Gastrocnemius medialis (tissue), 4 donors: ENCODE results near the gene DBN1. TPM values are rescaled to one million over a fixed set of nuclear protein-coding genes. Genes with fewer than 3 reads are reported as not detected.
"Not testable (repeated sequence)": the region's sequence is repeated elsewhere in the genome, so short reads cannot be mapped to it uniquely, and the experiment has no call there.

Source experiments
- ATAC-seq, 2 donors: fragments of 150-250 bp; one replicate each; pipeline ENCODE4 v1.9.1; 2016
- DNase-seq, 2 donors: peaks; one replicate each; pipeline ENCODE4 v3.0.0-alpha.2; 2019
- H3K27ac ChIP-seq, 4 donors: fragments of 200-600 bp; sonication (generic); 1 replicate in 1 of 4; 2 replicates in 3 of 4; pipeline ENCODE4 v1.5.1; 2016 to 2018; ENCODE audit warnings: mild to moderate bottlenecking in 2 of 4, moderate library complexity in 1 of 4
- H3K27me3 ChIP-seq, 3 donors: fragments of 200-600 bp; sonication (generic) in 2 of 3; 1 replicate in 1 of 3; 2 replicates in 2 of 3; pipeline versions ENCODE4 v1.5.1 to v1.6.0; 2016 to 2019; ENCODE audit warnings: mild to moderate bottlenecking in 1 of 3, moderate library complexity in 1 of 3
- H3K36me3 ChIP-seq, 2 donors: fragments of 200-600 bp; sonication (generic) in 1 of 2; one replicate each; pipeline ENCODE4 v1.5.1; 2017 to 2018
- H3K4me1 ChIP-seq, 2 donors: fragments of 200-600 bp; sonication (generic) in 1 of 2; one replicate each; pipeline ENCODE4 v1.5.1; 2016 to 2017; ENCODE audit warnings: mild to moderate bottlenecking in 2 of 2
- H3K4me3 ChIP-seq, 4 donors: fragments of 200-600 bp; sonication (generic) in 3 of 4; 1 replicate in 1 of 4; 2 replicates in 3 of 4; pipeline ENCODE4 v1.5.1; 2016 to 2019; ENCODE audit warnings: mild to moderate bottlenecking in 2 of 4
- H3K9me3 ChIP-seq, 3 donors: fragments of 200-600 bp; sonication (generic) in 2 of 3; 1 replicate in 1 of 3; 2 replicates in 2 of 3; pipeline ENCODE4 v1.5.1; 2016 to 2019
- POLR2A ChIP-seq, 2 donors: fragments of 450-650 bp; IDR thresholded peaks; one replicate each; pipeline ENCODE4 v1.6.1; 2017; ENCODE audit warnings: antibody characterized with exemption in 2 of 2, mild to moderate bottlenecking in 2 of 2, moderate library complexity in 2 of 2
- in situ Hi-C, 4 donors: fragments of 200-750 bp; cut with MboI; loops; one replicate each; pipeline versions ENCODE4 v1.15.0 to v1.8.0; 2017; ENCODE audit warnings: low sequenced_read_pairs in 4 of 4
- intact Hi-C: fragments of 100-400 bp; cut with DNase I; formaldehyde crosslinking; loops from one replicate; pipeline ENCODE4 v1.15.1; 2023; ENCODE audit warnings: low total_unique reads
- total RNA-seq, 4 donors: library from RNA; depleted of rRNA; stranded (reverse); fragments of >200 nt; gene quantifications; one replicate each; pipeline versions ENCODE4 v1.1.0 to v1.2.3, GENCODE V29; 2016
- TF ChIP-seq, protein P1 (sequence below), 5 experiments: fragments of 450-650 bp in 3 of 5; fragments of 200-600 bp in 2 of 5; sonication (generic) in 2 of 5; IDR thresholded peaks in 4 of 5; conservative IDR thresholded peaks in 1 of 5; 1 replicate in 4 of 5; 2 replicates in 1 of 5; pipeline ENCODE4 v1.5.1; 2016 to 2019; ENCODE audit warnings: antibody characterized with exemption in 5 of 5, mild to moderate bottlenecking in 3 of 5, moderate library complexity in 3 of 5

The DBN1 gene
- total RNA-seq, 4 donors from 2014 or later, result 16.3 to 27.5 (median 23.2) TPM

- H3K4me1 ChIP-seq, result peaks cover 39 to 47% of the 10 kb centered on the region in 2 donors
- no peaks in the 10 kb centered on the region for H3K9me3 ChIP-seq
- H3K27ac ChIP-seq, result peak overlapping the region in 1 of 4 donors; percentile 98
Observed at GRCh38 chr5:177489119-177489716, 15.8 kb upstream of the DBN1 start.

GRCh38 chr5:177487975-177488374 is 14.5 kb upstream of the DBN1 start:
- DNase-seq (no peak), ATAC-seq (no peak)
- Histone ChIP-seq H3K9me3 (no peaks in the 10 kb centered on the region), H3K36me3 (peaks cover 0 to 55% of the 10 kb centered on the region in 2 donors), H3K27ac (peak overlapping the region in 3 of 4 donors; percentile 17 to 80 (median 20)), H3K4me1 (peaks cover 29 to 41% of the 10 kb centered on the region in 2 donors), H3K27me3 (no peaks in the 10 kb centered on the region), H3K4me3 (no peak overlapping the region)
- intact Hi-C loops, result no loop called here
- in situ Hi-C loops, result no loop called here
- TF ChIP-seq POLR2A (IDR thresholded peaks at IDR 0.05), result no peak
- TF ChIP-seq, protein P1, sequence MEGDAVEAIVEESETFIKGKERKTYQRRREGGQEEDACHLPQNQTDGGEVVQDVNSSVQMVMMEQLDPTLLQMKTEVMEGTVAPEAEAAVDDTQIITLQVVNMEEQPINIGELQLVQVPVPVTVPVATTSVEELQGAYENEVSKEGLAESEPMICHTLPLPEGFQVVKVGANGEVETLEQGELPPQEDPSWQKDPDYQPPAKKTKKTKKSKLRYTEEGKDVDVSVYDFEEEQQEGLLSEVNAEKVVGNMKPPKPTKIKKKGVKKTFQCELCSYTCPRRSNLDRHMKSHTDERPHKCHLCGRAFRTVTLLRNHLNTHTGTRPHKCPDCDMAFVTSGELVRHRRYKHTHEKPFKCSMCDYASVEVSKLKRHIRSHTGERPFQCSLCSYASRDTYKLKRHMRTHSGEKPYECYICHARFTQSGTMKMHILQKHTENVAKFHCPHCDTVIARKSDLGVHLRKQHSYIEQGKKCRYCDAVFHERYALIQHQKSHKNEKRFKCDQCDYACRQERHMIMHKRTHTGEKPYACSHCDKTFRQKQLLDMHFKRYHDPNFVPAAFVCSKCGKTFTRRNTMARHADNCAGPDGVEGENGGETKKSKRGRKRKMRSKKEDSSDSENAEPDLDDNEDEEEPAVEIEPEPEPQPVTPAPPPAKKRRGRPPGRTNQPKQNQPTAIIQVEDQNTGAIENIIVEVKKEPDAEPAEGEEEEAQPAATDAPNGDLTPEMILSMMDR (IDR thresholded peaks at IDR 0.05 in 4 of 5, conservative IDR thresholded peaks at IDR 0.05 in 1 of 5), result no peak

More at GRCh38 chr5:177489119-177489716, 15.8 kb upstream of the DBN1 start:
- in situ Hi-C loops (no loop called here), intact Hi-C loops (no loop called here)
- TF ChIP-seq, protein P1 (IDR thresholded peaks at IDR 0.05 in 4 of 5, conservative IDR thresholded peaks at IDR 0.05 in 1 of 5), result no peak
- TF ChIP-seq POLR2A (IDR thresholded peaks at IDR 0.05), result no peak
- ATAC-seq (no peak), DNase-seq (no peak)
- Histone ChIP-seq H3K4me3 (no peak overlapping the region), H3K27me3 (no peaks in the 10 kb centered on the region), H3K36me3 (peaks cover 0 to 48% of the 10 kb centered on the region in 2 donors)

GRCh38 chr5:177487144-177487543 is 13.7 kb upstream of the DBN1 start:
- Histone ChIP-seq H3K36me3 (peaks cover 0 to 54% of the 10 kb centered on the region in 2 donors), H3K4me3 (no peak overlapping the region), H3K9me3 (no peaks in the 10 kb centered on the region), H3K27ac (peak overlapping the region in 2 of 4 donors; percentile 18 to 80), H3K27me3 (no peaks in the 10 kb centered on the region), H3K4me1 (peaks cover 23 to 33% of the 10 kb centered on the region in 2 donors)
- ATAC-seq (no peak), DNase-seq (no peak)
- in situ Hi-C loops (no loop called here), intact Hi-C loops (no loop called here)
- TF ChIP-seq, protein P1 (IDR thresholded peaks at IDR 0.05 in 4 of 5, conservative IDR thresholded peaks at IDR 0.05 in 1 of 5), result no peak
- no peak for TF ChIP-seq POLR2A (IDR thresholded peaks at IDR 0.05)

GRCh38 chr5:177486256-177486655 is 12.8 kb upstream of the DBN1 start:
- TF ChIP-seq POLR2A (IDR thresholded peaks at IDR 0.05), result no peak
- TF ChIP-seq, protein P1 (IDR thresholded peaks at IDR 0.05 in 4 of 5, conservative IDR thresholded peaks at IDR 0.05 in 1 of 5), result no peak
- H3K27me3 ChIP-seq, result no peaks in the 10 kb centered on the region
- H3K9me3 ChIP-seq, result no peaks in the 10 kb centered on the region
- in situ Hi-C loops (no loop called here), intact Hi-C loops (no loop called here)
- H3K4me1 ChIP-seq, result peaks cover 23 to 37% of the 10 kb centered on the region in 2 donors
- no peak overlapping the region for H3K4me3 ChIP-seq
- H3K36me3 ChIP-seq, result peaks cover 0 to 49% of the 10 kb centered on the region in 2 donors
- peak overlapping the region; percentile 1 to 83 (median 62) for H3K27ac ChIP-seq
- DNase-seq (no peak), ATAC-seq (no peak)

DNA sequence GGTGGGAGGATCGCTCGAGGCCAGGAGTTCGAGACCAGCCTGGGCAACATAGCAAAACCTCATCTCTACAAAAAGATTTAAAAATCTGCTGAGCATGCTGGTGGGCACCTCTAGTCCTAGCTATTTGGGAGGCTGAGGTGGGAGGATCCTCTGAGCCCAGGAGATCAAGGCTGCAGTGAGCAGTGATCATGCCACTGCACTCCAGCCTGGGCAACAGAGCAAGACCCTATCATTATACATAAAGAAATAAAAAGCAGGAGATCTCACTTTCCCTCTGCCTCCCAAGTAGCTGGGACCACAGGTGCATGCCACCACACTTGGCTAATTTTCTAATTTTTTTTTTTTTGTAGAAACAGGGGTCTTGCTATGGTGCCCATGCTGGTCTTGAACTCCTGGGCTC is 12.3 kb upstream of the DBN1 start:
- H3K4me3 ChIP-seq, H3K9me3 ChIP-seq, intact Hi-C loops, in situ Hi-C loops, H3K27me3 ChIP-seq, ATAC-seq, DNase-seq: not testable (repeated sequence)
- Histone ChIP-seq H3K36me3 (peaks cover 0 to 45% of the 10 kb centered on the region in 2 donors), H3K27ac (peak overlapping the region; percentile 80 to 84 (median 82)), H3K4me1 (peaks cover 23 to 38% of the 10 kb centered on the region in 2 donors)
